Measurements from ENCODE around the gene SLC4A7. TPM values are rescaled to one million over a fixed set of nuclear protein-coding genes. Genes with fewer than 3 reads are reported as not detected.

Gene SLC4A7
- total RNA-seq, 2 donors from 2014 or later = 11.2 to 20.2 TPM

DNA sequence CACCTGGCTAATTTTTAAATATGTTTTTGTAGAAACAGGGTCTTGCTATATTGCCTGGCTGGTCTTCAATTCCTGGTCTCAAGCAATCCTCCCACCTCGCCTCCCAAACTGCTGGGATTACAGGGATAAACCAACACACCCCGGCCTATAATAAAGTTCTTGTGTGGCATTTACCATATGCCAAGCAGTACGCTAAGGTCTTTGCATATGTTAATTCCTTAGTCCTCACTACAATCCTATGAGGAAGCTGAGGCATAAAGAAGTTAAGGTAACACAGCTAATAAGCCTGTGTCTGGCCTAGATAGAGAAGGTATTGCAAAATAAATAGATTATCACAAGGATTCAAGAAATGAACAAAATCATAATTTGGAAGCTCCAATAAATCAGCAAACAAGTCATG, 17.6 kb upstream of the SLC4A7 start:
- Histone ChIP-seq H3K27me3 (no peaks in the 10 kb centered on the region), H3K9ac (ENCODE audit: low read depth in 2 of 2, low read length in 2 of 2) (no peak overlapping the region), H3K4me1 (no peaks in the 10 kb centered on the region), H3K9me3 (no peaks in the 10 kb centered on the region), H3K4me3 (no peak overlapping the region), H3K27ac (no peak overlapping the region), H3K36me3 (no peaks in the 10 kb centered on the region)
- DNase-seq = no peak
- no peak for TF ChIP-seq CTCF (IDR thresholded peaks at IDR 0.05)
- intact Hi-C loops (cut with DNase I) = no loop called here

- H3K27me3 ChIP-seq = no peaks in the 10 kb centered on the region
- H3K4me1 ChIP-seq = no peaks in the 10 kb centered on the region
- H3K9ac ChIP-seq (ENCODE audit: low read depth in 2 of 2, low read length in 2 of 2) = no peak overlapping the region
- no peak for TF ChIP-seq CTCF (IDR thresholded peaks at IDR 0.05)
- no peak overlapping the region for H3K27ac ChIP-seq
- no peaks in the 10 kb centered on the region for H3K9me3 ChIP-seq
- no peaks in the 10 kb centered on the region for H3K36me3 ChIP-seq
- DNase-seq = no peak
- H3K4me3 ChIP-seq = no peak overlapping the region
- intact Hi-C loops (cut with DNase I) = no loop called here
Measured at GRCh38 chr3:27500986-27501385, 16.8 kb upstream of the SLC4A7 start.

DNA sequence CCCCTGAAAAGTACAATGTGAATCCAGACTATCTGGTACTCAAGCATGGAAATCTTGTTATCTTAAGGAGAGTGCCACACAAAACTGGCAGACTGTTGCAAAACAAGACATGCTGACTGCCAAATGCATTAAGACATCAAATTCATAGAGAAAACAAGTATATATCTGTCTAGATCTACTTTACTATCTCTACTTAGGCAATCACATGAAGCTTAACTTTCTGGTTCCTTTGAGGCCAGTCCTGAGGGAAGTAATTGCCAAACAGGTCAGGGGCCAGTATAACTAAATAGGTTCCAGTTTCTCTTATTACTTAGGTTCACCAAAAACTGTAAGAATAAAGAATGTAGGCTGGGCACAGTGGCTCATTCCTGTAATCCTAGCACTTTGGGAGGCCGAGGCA, 15.9 kb upstream of the SLC4A7 start:
- DNase-seq = no peak
- Histone ChIP-seq H3K27ac (no peak overlapping the region), H3K9me3 (no peaks in the 10 kb centered on the region), H3K27me3 (no peaks in the 10 kb centered on the region), H3K36me3 (no peaks in the 10 kb centered on the region), H3K4me1 (no peaks in the 10 kb centered on the region), H3K9ac (ENCODE audit: low read depth in 2 of 2, low read length in 2 of 2) (no peak overlapping the region), H3K4me3 (no peak overlapping the region)
- TF ChIP-seq CTCF (IDR thresholded peaks at IDR 0.05) = no peak
- intact Hi-C loops (cut with DNase I) = no loop called here

DNA sequence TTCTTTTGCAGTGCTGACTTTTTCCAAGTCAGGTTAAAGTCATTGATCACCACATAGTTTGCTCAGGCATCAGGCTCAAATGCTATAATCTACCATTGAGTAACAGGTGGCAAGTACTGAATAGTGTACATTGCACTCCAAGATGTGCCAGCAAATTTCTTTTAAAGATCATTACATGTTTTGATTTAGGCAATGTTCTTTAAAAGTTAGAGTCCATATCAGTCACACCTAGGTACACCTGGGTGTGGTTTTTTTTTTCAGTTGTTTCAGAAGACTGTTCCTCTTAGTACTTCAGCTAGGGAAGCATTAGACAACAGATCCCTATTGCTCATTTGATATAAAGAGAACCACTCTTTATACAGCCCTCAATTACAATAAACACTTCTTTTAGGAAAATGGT, 10.6 kb upstream of the SLC4A7 start:
- H3K27ac ChIP-seq = no peak overlapping the region
- intact Hi-C loops (cut with DNase I) = no loop called here
- H3K4me3 ChIP-seq = no peak overlapping the region
- no peak for DNase-seq
- H3K4me1 ChIP-seq = no peaks in the 10 kb centered on the region
- no peaks in the 10 kb centered on the region for H3K27me3 ChIP-seq
- no peak for TF ChIP-seq CTCF (IDR thresholded peaks at IDR 0.05)
- H3K9me3 ChIP-seq = no peaks in the 10 kb centered on the region
- no peak overlapping the region for H3K9ac ChIP-seq (ENCODE audit: low read depth in 2 of 2, low read length in 2 of 2)
- no peaks in the 10 kb centered on the region for H3K36me3 ChIP-seq

DNA sequence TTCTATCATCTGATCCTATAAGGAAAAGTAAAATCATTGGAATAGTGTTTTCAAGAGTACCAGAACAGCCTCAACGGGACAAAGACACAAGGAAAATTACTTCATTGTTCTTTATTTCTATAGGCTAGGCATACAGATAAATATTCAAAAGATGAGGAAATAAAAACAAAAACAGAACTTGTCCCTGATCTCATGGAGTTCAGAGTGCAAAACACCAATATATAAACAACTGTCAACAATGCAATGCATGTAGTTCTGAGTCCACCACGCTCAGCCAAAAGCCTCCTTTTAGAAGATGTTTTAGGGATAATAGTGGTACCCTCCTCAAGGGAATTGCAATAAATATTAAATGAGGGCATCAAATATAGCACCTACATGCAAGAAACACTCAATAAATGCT, 4.6 kb upstream of the SLC4A7 start:
- Histone ChIP-seq H3K9me3 (no peaks in the 10 kb centered on the region), H3K9ac (ENCODE audit: low read depth in 2 of 2, low read length in 2 of 2) (no peak overlapping the region), H3K36me3 (no peaks in the 10 kb centered on the region), H3K27me3 (no peaks in the 10 kb centered on the region), H3K4me1 (no peaks in the 10 kb centered on the region), H3K4me3 (no peak overlapping the region), H3K27ac (no peak overlapping the region)
- no peak for TF ChIP-seq CTCF (IDR thresholded peaks at IDR 0.05)
- no peak for DNase-seq
- intact Hi-C loops (cut with DNase I) = loop anchor here (5.0 kb wide), 1 partner anchor 188 kb away; no protein-coding TSS in a partner anchor

DNA sequence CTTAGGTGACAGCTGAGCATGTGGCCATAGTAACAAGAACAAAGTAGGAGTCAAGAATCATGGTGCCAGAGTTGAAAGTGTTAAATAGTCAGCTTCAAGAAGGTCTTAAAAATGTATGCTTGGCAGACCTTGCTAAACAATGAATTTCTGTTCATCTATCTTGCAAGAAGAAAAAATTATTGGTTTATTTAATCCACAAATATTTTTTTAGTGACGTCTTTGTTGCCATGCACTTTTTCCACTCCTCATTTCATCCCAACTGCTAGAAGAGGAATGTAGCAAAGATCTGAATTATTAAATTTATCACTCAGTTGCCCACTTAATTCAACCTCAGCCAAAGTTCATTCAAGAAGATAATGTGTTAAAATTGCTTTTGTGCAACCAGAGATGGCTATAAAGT, 3.2 kb upstream of the SLC4A7 start:
- Histone ChIP-seq H3K9me3 (no peaks in the 10 kb centered on the region), H3K4me1 (no peaks in the 10 kb centered on the region), H3K9ac (ENCODE audit: low read depth in 2 of 2, low read length in 2 of 2) (no peak overlapping the region), H3K4me3 (no peak overlapping the region), H3K27me3 (no peaks in the 10 kb centered on the region), H3K36me3 (no peaks in the 10 kb centered on the region), H3K27ac (no peak overlapping the region)
- TF ChIP-seq CTCF (IDR thresholded peaks at IDR 0.05) = no peak
- intact Hi-C loops (cut with DNase I) = loop anchor here (5.0 kb wide), 1 partner anchor 190 kb away; no protein-coding TSS in a partner anchor
- no peak for DNase-seq

All from colonic mucosa (tissue), 4 donors.